GM21447 (cell line): Measurements from ENCODE around the gene AVPR2.

Source experiments
- ATAC-seq: cut with Tn5 transposase; IDR thresholded peaks from one replicate; pipeline ENCODE4 v1.9.1; 2021; ENCODE audit not compliant: unreplicated experiment

AVPR2 gene

GRCh38 chrX:153870791-153871360 is 33.6 kb upstream of the AVPR2 start:
- no peak for ATAC-seq

DNA sequence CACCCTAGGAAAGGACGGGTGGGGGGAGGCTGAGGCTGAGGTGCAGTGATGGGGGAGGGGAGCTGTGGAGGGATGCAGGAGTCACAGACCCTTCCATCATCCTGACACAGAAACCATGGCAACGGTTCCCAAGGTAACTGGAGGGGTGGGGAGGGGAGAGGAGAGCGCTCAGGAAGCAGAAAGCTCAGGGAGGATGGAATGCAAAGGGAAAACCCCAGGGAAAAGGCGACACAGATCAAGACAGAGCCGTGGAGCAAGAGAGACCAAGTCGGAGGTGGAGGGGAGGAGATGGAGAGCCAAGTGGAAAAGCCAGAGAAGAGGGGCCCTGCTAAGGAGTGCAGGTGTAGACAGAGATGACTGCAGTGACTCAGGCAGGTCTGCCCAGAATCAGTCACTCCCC is 33.0 kb upstream of the AVPR2 start:
- ATAC-seq, result no peak

DNA sequence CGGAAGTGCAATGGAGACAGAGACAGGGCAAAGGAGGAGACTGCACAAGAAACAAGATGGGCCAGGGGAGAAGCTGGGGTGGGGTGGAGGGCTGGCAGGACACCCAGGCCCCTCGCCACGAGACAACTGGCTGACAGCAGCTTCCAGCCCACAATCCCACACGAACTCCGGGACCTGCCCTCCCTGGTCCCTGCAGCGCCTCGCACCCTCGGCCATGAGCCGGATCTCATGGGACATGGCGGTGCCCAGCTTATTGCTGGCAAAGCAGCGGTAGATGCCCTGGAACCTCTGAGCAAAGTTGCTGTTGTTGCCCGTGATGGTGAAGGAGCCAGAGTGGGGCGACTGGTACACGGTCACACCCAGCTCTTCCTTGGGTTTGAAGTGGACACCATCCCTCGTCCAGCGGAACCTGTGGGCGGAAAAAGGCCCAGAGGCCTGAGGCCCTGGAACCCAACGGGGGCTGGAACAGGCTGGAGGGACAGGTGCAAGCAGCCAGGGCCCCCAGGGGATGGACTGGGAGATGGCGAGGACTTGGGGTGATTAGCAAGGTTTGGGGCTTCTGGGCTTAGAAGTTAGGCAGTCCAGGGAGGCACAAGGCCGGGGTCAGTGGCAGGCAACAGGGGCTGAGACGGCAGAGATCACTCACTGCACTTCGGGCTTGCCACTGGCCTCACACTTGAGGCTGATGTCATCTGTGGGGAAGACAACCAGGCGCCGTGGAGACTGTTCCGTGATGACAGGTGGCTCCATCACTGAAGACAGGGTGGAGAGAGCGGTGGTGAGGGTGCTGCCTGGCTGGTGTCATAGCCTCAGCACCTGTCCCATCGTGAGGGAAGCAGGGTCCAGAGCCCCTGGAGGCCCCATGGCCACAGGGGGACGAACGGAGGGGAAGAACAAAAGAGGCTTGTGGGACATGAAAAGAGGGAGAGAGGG is 32.3 kb upstream of the AVPR2 start:
- no peak for ATAC-seq

DNA sequence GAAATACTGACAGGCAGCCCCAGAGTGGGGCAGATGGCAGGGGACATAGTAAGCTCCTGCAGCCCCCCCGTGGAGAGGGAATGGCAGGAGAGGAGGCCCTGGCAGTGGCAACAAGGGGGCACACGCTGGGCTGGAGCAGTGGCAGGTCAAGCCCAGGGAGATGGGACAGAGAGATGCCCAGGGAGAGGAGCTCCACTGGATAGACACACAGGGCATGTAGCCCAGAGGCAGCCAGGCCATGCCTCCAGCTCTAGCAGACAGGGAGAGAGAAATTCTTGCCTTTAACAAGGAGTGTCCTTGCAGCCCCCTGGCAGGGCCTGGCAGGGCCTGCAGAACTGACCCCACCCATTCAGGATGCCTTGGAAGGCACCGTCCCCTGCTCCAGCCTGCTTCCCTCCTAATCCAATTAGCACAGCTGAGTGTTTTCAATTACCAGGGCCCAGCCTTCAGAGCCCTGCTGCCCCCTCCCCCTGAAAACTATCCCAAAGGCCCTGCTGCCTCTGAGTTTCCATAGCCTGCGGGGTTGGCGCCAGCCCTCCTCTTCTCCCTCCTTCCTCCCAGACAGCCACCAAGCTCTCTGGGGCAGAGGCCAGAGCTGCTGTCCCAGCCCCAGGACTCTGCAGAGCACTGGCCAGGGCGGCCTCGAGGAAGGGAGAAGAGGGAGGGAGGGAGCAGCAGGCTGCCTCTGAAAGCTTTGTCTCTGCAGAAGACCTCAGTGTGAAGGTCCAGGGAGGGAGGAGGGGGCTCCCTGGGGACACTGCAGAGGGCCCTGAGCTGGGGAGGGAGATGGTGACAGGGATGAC is 31.0 kb upstream of the AVPR2 start:
- ATAC-seq, result no peak

- ATAC-seq, result no peak
Observed at GRCh38 chrX:153874085-153874365, 30.4 kb upstream of the AVPR2 start.

DNA sequence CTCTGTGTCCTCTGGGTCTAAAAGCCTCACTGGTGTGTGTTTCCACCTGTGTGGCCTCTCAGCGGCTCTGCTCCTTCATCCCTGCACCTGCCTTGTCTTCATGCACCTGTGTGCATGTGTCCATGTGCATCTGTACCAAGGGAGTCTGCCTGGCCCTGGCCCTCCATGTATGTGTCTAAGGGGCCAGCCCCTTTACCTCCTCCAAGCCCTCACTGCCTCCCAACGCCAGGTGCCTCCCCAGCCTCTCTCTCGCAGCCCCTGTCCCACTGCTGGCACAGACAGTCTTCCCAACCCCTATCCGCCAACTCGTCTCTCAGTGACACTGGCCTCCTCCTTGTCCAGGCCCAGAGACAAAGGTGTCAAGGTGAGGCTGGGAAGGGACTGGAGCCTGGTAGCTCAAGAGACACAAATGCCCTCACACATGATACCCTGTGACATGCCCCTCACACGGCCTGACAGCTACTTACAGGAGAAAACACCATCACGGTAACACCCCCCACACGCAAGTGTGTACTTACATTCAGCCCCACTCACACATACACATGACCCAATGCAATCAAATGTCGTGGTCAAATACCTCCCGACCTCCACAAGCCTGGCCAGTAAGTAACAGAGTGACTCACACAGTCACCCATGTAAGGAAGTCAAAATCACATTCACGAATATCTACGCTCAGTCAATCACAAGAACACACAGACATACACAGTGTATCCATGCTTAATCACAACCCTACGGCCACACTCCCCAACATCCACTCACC is 29.9 kb upstream of the AVPR2 start:
- ATAC-seq, result no peak

DNA sequence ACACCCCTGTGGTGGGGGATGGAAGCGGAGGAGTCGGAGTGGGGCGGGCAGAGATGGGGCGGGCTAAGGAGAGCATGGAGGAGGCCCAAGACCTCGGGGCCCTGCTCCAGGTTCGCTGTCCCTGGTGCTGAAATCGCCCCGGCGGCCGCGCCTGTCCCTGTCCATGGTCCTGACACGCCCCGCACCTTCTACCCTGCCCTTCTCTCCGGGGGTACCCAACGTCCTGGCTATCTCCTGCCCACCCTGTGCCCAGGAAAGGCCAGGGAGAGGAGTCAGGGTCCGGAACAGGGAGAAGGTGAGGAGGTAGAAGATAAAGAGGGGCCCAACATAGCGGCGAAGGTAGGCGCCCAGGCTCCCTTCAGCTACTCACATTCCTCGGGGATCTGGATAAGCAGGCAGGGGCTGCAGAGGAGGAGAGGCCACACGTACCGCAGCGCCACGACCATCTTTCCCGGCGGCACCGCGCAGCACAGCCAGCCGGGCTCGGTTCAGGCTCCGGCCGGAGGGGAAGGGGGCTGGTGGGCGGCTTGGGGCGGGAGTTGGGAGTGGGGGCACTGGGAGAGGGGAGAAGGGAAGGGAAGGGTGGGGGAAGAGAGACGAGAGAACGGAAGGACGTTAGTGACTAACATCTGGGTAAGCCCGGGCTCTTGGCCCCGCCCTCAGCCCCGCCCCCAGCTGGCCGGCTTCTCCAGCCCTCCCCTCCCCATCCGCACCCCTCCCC is 28.9 kb upstream of the AVPR2 start:
- no peak for ATAC-seq

DNA sequence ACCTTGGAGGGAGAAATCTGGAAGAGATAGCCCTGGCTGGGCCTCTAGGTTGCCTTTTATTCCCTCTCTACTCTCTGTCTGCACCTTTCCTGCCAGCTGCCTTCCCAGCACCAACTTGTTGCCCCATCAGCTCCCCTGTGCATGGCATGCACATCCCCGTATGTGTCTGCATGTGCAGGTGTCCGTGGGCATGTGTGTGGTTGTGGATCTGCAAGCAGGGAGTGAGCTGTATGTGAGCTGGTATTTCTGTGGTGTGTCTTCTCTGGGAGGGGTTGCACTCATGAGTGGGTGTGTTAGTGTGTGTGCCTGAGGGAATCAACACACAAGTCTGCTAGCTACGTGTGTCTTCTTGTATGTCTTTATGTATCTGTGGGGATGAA is 28.4 kb upstream of the AVPR2 start:
- no peak for ATAC-seq

GRCh38 chrX:153877571-153878261 is 26.8 kb upstream of the AVPR2 start:
- no peak for ATAC-seq

DNA sequence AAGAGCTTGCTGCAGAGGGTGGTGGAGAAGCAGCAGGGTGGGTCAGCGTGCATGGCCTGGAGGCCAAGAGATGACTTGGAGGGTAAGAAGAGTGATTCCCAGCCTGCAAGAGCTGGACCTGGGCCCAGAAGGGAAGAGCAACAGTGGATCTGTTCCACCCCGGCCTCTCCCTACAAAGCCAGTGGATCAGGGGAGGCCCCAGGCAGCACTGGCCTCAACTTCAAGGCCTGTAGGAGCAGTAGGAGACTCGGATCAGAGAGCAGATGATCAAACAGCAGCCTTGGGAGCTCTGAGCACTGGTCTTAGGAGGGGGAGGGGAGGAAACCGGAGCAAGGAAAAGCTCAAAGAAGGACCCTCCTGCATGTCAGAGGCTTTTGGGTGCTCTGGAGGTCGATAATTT is 26.1 kb upstream of the AVPR2 start:
- ATAC-seq, result no peak

- ATAC-seq, result no peak
Observed at GRCh38 chrX:153878969-153879653, 25.4 kb upstream of the AVPR2 start.

DNA sequence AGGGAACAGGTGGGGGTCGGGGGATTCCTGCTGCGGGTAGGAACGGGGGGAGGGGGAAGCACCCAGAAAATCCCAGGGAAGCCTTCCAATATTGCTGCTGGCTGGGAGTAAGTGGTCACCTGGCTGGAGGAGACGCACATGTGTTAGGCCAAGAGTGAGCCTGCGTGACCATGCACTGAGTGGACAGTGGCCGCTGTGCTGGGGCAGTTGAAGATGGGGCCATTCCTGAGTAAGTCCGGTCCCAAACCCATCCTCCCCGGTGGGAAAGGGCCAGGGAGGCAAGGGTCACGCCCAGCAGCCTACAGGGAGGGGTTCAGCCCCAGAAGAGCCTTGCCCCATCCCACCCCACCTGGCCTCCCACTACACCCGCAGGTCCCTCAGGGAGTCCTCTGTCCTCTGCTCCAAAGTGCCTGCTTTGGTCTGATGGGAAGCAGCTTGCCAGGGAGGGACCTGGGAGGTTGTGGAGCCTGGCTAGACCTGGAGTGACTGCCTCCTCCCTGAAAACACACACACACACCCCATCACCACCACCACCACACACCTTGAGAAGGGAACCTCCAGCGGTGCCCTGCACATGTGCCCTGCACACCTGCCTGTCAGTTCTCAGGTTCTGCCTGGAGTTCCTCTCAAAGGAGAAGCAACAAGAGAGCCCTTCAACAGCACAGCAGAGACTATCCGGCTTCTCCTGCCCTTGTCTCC is 24.6 kb upstream of the AVPR2 start:
- no peak for ATAC-seq

DNA sequence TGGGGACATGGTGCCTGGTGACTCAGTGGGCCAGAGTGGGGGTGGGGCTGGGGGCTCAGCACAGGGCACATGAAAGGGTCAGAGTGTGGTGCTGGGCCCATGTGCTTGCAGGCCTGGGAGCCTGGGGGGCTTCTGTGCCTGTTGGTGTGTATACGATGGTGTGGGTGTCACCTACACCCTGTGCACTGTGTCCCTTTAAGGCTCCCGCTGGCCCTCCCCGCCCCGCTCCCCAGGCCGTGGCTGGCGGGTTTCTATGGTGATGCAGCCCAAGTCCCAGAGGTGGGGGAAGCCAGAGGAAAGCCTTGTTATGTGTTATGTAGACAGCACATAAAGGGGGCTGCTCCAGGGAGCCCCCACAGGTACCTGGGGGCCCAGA is 24.0 kb upstream of the AVPR2 start:
- ATAC-seq, result no peak

DNA sequence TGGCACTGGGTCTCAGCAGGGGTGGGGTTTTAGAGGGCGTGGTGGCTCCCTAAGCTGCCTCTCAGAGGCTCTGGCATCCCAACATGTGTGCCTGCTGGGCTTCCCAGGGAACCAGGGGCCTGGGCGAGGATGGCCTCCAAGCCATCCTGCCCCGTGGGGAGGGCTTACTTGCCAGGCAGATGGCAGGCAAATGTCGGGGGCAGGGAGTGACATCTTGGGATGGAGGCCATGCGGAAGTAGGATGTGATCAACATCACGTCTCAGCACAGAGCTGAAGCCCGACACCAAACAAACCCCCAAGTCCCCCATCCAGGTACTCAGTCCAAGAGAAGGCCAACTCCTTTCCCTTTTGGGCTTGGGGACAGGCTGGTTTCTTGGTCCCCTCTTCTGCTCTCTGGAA is 23.2 kb upstream of the AVPR2 start:
- no peak for ATAC-seq

GRCh38 chrX:153882086-153882498 is 22.4 kb upstream of the AVPR2 start:
- ATAC-seq, result no peak

GRCh38 chrX:153882557-153882956 is 21.9 kb upstream of the AVPR2 start:
- no peak for ATAC-seq

DNA sequence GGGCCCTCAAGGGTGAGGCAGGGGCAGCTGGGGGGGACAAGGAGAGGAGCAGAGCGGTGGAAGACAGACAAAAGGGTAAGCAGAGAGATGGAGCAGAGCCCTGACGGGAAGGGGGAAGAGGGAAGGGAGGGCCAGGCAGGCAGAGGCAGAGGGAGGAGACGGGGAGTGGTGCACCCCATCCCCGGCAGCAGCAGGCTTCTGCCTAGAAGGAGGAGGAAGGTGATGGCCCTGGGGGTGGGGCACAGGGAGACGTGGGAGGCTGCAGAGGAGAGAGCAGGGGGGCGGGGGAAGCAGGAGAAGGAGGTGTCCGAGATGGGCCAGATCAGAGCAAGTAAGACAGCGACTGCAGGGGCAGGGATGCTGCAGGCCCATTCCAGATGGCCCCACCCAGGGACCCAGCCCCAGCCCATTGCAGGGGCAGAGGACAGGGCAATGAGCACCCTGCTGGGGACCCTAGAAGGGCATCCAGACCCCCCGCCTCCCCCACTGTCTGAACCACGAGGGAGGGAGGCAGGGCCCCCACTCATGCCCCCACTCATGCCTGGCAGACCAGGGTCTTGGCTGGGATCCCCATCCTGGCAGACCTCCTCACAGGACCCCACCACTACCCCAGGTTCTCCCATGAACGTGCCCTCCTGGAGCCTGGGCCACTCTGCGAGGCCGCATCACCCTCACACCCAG is 21.2 kb upstream of the AVPR2 start:
- no peak for ATAC-seq

- no peak for ATAC-seq
Observed at GRCh38 chrX:153884136-153884535, 20.3 kb upstream of the AVPR2 start.
